Measurements from ENCODE around the gene BTBD16. TPM values are rescaled to one million over a fixed set of nuclear protein-coding genes. Genes with fewer than 3 reads are reported as not detected.

The BTBD16 gene
- total and polyA plus RNA-seq, 2 of the 13 experiments (the other 11 are each of a cell fraction or from before 2014, with no cell fraction given): 5.0 to 11.9 TPM

DNA sequence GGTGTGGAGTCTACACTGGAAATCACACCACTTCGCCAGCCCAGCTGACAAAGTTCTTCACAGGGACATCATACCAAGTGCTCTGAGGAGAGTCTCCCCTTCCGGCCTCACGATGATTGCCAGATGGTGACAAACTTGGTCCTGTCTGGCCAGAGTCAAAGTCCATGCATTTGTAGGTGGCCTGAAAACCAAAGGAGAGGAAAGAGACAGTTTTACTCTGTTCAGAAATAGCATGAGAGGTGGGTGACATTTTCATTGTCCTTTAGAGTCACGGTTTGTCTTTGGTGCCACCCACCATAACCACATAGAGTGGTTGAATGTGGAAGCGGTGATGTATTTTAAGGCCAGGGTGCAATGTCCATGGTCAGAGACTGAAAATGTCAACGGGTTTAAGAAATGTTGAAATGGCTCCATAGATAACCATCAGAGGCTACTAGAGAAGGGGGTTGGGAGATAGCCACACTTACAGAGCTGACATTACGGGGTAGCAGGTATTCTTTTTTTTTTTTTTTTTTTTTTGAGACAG is 33.0 kb downstream of the BTBD16 start (continued):
- TF ChIP-seq, protein P1, sequence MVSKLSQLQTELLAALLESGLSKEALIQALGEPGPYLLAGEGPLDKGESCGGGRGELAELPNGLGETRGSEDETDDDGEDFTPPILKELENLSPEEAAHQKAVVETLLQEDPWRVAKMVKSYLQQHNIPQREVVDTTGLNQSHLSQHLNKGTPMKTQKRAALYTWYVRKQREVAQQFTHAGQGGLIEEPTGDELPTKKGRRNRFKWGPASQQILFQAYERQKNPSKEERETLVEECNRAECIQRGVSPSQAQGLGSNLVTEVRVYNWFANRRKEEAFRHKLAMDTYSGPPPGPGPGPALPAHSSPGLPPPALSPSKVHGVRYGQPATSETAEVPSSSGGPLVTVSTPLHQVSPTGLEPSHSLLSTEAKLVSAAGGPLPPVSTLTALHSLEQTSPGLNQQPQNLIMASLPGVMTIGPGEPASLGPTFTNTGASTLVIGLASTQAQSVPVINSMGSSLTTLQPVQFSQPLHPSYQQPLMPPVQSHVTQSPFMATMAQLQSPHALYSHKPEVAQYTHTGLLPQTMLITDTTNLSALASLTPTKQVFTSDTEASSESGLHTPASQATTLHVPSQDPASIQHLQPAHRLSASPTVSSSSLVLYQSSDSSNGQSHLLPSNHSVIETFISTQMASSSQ (IDR thresholded peaks at IDR 0.05; ENCODE audit: low read depth): no peak
- TF ChIP-seq, protein P1 (CRISPR knock-in tag; IDR thresholded peaks at IDR 0.05; ENCODE audit: borderline replicate concordance): peak; percentile 23; the same call in 1 of the 2 replicates
- TF ChIP-seq ZNF713 (CRISPR knock-in tag; IDR thresholded peaks at IDR 0.05) (0 out of 2 replicates have a peak, but pooled peaks have one; percentile 54), HOXA5 (CRISPR knock-in tag; IDR thresholded peaks at IDR 0.05) (peak; percentile 58), ZNF17 (CRISPR knock-in tag; IDR thresholded peaks at IDR 0.05) (no peak), BRCA1 (CRISPR knock-in tag; IDR thresholded peaks at IDR 0.05) (no peak), ZNF570 (CRISPR knock-in tag; IDR thresholded peaks at IDR 0.05; ENCODE audit: borderline replicate concordance) (no peak), GTF2F1 (IDR thresholded peaks at IDR 0.05; ENCODE audit: low read length) (no peak), ZNF720 (CRISPR knock-in tag; IDR thresholded peaks at IDR 0.05) (no peak), SOX13 (IDR thresholded peaks at IDR 0.05) (no peak), SOX13 (CRISPR knock-in tag; conservative IDR thresholded peaks at IDR 0.05 in 1 of 2, IDR thresholded peaks at IDR 0.05 in 1 of 2) (peak in 1 of 2 experiments; percentile 63; a peak in 2 of 4 replicates), ZNF674 (CRISPR knock-in tag; IDR thresholded peaks at IDR 0.05; ENCODE audit: low read depth) (no peak), POLR2A (IDR thresholded peaks at IDR 0.05; ENCODE audit: insufficient read depth in 1 of 2, low read depth in 2 of 2, low read length in 2 of 2) (peak in 1 of 2 experiments; percentile 50; a peak in 2 of 4 replicates), ZNF776 (CRISPR knock-in tag; IDR thresholded peaks at IDR 0.05) (no peak), CBX2 (IDR thresholded peaks at IDR 0.05; ENCODE audit: low read depth, low read length) (no peak), CBX2 (CRISPR knock-in tag; IDR thresholded peaks at IDR 0.05; ENCODE audit: low read depth) (no peak)
- TF ChIP-seq, protein P2, sequence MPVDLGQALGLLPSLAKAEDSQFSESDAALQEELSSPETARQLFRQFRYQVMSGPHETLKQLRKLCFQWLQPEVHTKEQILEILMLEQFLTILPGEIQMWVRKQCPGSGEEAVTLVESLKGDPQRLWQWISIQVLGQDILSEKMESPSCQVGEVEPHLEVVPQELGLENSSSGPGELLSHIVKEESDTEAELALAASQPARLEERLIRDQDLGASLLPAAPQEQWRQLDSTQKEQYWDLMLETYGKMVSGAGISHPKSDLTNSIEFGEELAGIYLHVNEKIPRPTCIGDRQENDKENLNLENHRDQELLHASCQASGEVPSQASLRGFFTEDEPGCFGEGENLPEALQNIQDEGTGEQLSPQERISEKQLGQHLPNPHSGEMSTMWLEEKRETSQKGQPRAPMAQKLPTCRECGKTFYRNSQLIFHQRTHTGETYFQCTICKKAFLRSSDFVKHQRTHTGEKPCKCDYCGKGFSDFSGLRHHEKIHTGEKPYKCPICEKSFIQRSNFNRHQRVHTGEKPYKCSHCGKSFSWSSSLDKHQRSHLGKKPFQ (CRISPR knock-in tag; IDR thresholded peaks at IDR 0.05; ENCODE audit: insufficient replicate concordance): peak; percentile 89
- TF ChIP-seq, protein P3, sequence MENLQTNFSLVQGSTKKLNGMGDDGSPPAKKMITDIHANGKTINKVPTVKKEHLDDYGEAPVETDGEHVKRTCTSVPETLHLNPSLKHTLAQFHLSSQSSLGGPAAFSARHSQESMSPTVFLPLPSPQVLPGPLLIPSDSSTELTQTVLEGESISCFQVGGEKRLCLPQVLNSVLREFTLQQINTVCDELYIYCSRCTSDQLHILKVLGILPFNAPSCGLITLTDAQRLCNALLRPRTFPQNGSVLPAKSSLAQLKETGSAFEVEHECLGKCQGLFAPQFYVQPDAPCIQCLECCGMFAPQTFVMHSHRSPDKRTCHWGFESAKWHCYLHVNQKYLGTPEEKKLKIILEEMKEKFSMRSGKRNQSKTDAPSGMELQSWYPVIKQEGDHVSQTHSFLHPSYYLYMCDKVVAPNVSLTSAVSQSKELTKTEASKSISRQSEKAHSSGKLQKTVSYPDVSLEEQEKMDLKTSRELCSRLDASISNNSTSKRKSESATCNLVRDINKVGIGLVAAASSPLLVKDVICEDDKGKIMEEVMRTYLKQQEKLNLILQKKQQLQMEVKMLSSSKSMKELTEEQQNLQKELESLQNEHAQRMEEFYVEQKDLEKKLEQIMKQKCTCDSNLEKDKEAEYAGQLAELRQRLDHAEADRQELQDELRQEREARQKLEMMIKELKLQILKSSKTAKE (CRISPR knock-in tag; IDR thresholded peaks at IDR 0.05; ENCODE audit: borderline replicate concordance): 0 out of 2 replicates have a peak, but pooled peaks have one; percentile 24
- TF ChIP-seq, protein P4, sequence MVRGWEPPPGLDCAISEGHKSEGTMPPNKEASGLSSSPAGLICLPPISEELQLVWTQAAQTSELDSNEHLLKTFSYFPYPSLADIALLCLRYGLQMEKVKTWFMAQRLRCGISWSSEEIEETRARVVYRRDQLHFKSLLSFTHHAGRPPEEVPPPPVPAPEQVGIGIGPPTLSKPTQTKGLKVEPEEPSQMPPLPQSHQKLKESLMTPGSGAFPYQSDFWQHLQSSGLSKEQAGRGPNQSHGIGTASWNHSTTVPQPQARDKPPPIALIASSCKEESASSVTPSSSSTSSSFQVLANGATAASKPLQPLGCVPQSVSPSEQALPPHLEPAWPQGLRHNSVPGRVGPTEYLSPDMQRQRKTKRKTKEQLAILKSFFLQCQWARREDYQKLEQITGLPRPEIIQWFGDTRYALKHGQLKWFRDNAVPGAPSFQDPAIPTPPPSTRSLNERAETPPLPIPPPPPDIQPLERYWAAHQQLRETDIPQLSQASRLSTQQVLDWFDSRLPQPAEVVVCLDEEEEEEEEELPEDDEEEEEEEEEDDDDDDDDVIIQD (CRISPR knock-in tag; IDR thresholded peaks at IDR 0.05; ENCODE audit: low read depth): peak; percentile 40
- TF ChIP-seq, protein P5, sequence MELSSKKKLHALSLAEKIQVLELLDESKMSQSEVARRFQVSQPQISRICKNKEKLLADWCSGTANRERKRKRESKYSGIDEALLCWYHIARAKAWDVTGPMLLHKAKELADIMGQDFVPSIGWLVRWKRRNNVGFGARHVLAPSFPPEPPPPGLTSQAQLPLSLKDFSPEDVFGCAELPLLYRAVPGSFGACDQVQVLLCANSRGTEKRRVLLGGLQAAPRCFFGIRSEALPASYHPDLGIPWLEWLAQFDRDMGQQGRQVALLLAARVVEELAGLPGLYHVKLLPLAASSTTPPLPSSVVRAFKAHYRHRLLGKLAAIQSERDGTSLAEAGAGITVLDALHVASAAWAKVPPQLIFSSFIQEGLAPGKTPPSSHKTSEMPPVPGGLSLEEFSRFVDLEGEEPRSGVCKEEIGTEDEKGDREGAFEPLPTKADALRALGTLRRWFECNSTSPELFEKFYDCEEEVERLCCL (CRISPR knock-in tag; IDR thresholded peaks at IDR 0.05; ENCODE audit: borderline replicate concordance): no peak

Data from HepG2 (cell line).